Dermis microvascular lymphatic vessel endothelial cell (primary cell): ENCODE results near the gene MS4A3. TPM values are rescaled to one million over a fixed set of nuclear protein-coding genes. Genes with fewer than 3 reads are reported as not detected.
"Not testable (repeated sequence)": the region's sequence is repeated elsewhere in the genome, so short reads cannot be mapped to it uniquely, and the experiment has no call there.

Source experiments
- DNase-seq, 2 donors: peaks; one replicate each; pipeline versions ENCODE4 v3.0.0 to v3.0.0-alpha.2; 2010; ENCODE audit warnings: low read depth in 2 of 2
- total RNA-seq: library from RNA; depleted of rRNA; stranded (reverse); fragments of >200 nt; gene quantifications from 2 replicates; pipeline ENCODE4 v1.2.1, GENCODE V29; 2014

The MS4A3 gene, protein sequence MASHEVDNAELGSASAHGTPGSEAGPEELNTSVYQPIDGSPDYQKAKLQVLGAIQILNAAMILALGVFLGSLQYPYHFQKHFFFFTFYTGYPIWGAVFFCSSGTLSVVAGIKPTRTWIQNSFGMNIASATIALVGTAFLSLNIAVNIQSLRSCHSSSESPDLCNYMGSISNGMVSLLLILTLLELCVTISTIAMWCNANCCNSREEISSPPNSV
- total RNA-seq = not detected in 2 replicates

DNA sequence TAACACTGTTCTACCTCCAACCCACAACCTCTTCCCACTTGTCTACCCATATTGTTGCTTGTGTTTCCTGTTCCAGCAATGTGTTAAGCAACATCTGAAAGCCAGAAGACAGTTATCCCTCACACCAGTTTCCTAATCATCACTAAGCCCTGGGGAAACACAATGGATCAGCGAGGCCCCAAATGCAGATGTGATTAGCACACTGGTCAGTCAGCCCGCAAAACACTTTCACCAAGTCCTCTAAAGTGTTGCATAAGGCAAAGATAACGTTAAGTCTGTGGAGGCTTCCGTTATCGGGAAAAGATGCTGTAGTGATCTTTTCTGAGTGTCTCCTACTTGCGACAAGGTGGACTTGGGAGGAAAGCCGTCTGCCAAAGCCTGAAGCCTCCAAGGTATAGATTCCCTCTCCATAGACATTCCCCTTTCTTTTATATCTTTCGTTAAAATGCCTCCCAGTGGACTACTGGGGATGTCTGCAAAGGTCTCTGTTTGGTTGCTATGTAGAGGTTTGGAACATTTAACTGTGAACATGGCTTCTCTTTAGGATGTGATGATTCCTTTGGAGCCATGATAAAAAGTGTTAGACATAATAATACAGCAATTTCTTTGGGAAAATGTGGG, at the start of gene MS4A3:
MS4A3 (plus strand) TSS at position 317 of the 621 bp plus-strand sequence. CDS start 4,496 bp downstream, outside the sequence.
- DNase-seq = no peak

GRCh38 chr11:60016881-60017280, 39.6 kb upstream of the MS4A3 start, which contains the start of gene OOSP4B:
OOSP4B (plus strand) TSS chr11:60017181.
- DNase-seq = no peak

- no peak for DNase-seq
These were observed 38.4 kb upstream of the MS4A3 start for GRCh38 chr11:60018058-60018457.

- DNase-seq = not testable (repeated sequence)
These were observed 36.1 kb upstream of the MS4A3 start for GRCh38 chr11:60020376-60020775.

DNA sequence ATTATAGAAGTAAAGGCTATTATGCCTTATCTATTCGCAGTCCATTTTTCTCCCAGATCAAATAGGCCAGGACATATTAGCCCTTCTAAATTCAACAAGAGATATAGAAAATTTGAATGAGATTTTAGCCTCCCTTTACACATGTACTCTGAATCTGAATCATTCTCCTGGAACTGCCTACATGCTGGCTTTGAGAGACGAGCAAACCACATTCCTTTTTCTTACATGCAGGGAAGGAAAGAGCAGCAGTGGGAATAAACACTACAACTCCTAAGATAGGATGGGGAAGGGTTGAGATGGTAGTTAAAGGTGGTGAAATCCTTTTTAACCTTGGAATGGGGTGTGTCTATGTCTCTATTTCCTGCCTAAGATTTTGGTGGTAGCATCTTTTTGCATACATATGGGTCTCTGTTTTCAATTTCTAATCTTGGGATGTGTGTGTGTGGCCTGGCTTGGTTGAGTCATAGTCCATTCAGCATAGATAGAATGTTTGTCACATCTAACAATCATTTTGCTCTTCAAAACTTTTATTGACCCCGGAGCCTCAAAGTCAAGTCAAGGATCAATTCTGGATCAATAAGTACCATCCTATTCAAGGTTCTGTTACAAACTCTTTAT, 27.3 kb upstream of the MS4A3 start:
- no peak for DNase-seq

DNA sequence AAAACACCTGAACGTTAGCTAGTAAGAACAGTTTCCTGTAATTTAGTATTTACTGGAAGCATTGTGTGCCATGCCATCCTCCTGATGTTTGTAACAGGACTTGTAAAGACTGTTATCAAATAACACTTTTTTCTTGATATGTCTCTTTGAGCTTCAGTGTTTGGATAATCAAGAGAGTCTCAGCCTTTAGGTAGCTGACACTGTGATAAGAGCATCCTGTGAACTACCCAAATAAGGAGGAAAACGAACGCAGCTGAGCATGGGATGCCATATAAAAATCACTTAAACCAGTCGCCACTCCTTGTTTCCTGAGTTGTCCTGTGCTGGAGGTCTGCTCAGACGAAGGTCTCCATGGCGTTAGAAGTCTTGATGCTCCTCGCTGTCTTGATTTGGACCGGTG, 16.4 kb upstream of the MS4A3 start, which contains the start of gene OOSP2:
OOSP2 (plus strand) TSS at position 301 of the 400 bp plus-strand sequence; CDS start at position 352, 51 bp downstream.
- no peak for DNase-seq

- not testable (repeated sequence) for DNase-seq
These were observed 6.0 kb upstream of the MS4A3 start for GRCh38 chr11:60050422-60050821.

- DNase-seq = not testable (repeated sequence)
These were observed 5.6 kb upstream of the MS4A3 start for GRCh38 chr11:60050839-60051238.

DNA sequence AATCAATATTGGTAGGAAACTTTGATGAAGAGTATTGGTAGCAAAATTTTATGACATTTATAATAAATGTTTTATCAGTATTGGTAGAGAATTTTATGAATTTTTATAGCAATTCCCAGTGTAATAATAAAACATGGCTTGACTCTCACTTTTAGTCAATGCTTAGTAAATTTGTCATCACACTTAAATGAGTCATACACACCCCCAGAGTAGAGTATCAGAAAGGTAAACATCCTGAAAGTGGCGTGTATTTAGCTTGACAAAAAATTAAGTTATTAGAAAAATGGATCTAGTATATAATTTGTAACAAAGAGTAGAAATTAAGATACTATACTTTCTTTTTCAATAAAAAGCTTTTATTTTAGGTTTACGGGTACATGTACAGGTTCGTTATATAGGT, 2.6 kb downstream of the MS4A3 start:
- DNase-seq = peak in 1 of 2 donors; percentile 19

- DNase-seq = no peak
These were observed 3.2 kb downstream of the MS4A3 start for GRCh38 chr11:60059521-60060240.

- no peak for DNase-seq
These were observed 7.6 kb downstream of the MS4A3 start for GRCh38 chr11:60064111-60064510.

- DNase-seq = no peak
These were observed 9.3 kb downstream of the MS4A3 start for GRCh38 chr11:60065801-60066200.

- DNase-seq = no peak
These were observed 13.0 kb downstream of the MS4A3 start for GRCh38 chr11:60069450-60069849.

GRCh38 chr11:60071644-60072043, 15.2 kb downstream of the MS4A3 start:
- not testable (repeated sequence) for DNase-seq

DNA sequence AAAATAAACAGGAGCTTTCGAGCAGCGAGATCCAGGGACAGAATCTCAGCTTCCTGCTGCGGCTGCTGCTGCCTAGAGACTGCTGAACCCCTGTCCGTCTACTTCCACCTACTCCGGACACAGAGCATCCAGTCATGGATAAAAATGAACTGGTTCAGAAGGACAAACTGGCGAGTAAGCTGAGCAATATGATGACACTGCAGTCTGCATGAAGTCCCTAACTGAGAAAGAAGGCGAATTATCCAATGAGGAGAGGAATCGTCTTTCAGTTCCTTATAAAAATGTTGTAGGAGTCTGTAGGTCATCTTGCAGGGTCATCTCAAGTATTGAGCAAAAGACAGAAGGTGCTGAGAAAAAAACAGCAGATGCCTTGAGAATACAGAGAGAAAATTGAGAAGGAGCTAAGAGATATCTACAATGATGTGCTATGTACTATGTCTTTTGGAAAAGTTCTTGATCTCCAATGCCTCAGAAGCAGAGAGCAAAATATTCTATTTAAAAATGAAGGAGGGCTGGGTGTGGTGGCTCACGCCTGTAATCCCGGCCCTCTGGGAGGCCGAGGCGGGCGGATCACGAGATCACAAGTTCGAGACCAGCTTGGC, 20.9 kb downstream of the MS4A3 start:
- DNase-seq = no peak

- no peak for DNase-seq
These were observed 21.5 kb downstream of the MS4A3 start for GRCh38 chr11:60077981-60078380.

GRCh38 chr11:60078745-60079144, 22.3 kb downstream of the MS4A3 start:
- no peak for DNase-seq

DNA sequence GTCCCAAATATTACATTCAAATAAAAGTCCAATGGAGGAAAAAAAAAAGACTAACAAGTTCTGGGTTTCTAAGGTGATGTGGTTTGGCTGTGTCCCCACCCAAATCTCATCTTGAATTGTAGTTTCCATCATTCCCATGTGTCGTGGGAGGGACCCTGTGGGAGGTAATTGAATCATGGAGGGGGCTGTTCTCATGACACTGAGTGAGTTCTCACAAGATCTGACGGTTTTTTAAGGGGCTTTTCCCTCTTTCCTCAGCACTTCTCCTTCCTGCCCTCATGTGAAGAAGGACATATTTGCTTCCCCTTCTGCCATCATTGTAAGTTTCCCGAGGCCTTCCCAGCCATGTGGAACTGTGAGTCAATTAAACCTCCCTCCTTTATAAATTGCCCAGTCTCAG, 24.1 kb downstream of the MS4A3 start:
- no peak for DNase-seq

DNA sequence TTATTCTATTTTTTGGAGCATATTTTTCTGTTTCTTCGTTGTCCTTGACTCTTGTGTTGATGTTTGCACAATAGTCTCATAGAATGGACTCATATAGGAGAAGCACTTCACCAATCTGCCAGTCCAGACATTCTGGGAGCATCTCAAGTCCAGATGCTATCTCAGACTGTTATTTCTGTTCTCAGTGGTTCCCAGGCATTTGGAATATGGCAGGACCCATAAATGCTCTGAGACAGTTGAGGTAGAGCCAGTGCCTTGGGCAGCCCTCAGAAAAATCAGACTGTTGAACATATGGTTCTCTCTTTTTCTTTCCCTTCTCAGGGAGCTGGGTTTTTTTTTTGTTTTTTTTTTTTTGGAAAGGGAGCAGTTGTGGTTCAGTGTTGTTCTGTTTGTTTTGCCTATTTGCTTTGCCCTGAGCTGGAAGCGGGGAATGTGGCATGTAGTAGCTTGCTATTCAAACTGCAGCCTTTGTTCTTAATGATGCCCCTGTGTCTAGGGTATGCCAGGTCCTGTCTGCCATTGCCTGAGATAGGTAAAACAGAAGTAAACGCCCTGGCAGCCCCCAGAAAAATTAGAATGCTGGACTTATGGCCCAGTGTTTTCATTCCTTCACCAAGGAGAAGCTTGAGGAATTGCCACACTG, 28.3 kb downstream of the MS4A3 start:
- no peak for DNase-seq

DNA sequence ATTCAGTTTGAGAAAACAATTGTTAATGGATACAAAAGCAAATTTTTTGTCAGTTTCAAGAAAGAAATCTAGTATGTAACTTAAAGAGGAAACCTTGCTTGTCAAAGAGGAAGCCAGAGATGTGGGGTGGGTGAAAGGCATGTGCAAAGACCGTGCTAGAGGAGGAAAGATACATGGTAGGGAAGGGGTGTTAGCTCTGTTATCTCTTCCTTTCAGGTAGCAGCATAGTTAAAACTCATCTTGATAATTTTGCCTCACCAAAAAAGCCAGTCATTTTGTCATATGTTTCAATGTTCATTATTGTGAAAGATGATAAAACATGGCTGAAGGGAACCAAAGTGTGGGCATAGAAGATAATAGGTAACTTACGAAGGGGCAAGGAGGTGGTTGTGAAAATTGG, 29.4 kb downstream of the MS4A3 start:
- no peak for DNase-seq

- DNase-seq = no peak
These were observed 30.8 kb downstream of the MS4A3 start for GRCh38 chr11:60087239-60087638.
